ENCODE results near the gene IGFBP5.

Gene IGFBP5

GRCh38 chr2:216695401-216695821 is at the start of gene IGFBP5:
Gene IGFBP5 (minus strand): TSS chr2:216695549. CDS start chr2:216694775, 774 bp downstream.
- no peak for DNase-seq

GRCh38 chr2:216743781-216744180 is 48.4 kb upstream of the IGFBP5 start:
- no peak for DNase-seq

GRCh38 chr2:216742411-216742810 is 47.1 kb upstream of the IGFBP5 start:
- no peak for DNase-seq

GRCh38 chr2:216741223-216741593 is 45.9 kb upstream of the IGFBP5 start:
- DNase-seq: no peak

GRCh38 chr2:216740557-216741222 is 45.3 kb upstream of the IGFBP5 start:
- DNase-seq: no peak

GRCh38 chr2:216739035-216739434 is 43.7 kb upstream of the IGFBP5 start:
- no peak for DNase-seq

DNA sequence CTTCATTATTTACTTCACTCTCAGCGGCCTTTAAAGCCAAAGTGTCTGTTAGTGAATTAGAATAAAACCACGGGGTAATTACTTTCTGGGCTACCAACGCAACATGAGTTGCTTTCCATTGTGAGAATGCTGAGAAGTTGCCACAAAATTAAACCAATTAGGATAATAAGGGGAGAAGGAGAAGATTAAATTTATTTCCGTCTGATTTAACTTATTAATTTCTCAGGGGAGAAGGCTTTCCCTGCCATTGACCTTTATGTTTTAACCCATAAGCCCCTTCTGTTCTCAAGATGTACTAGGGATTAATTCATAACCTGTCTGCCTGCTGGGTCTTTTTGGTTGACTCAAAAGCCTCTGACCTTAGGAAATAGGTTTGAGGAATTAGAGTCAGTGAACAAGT is 42.3 kb upstream of the IGFBP5 start:
- DNase-seq: no peak

- DNase-seq: no peak
Measured at GRCh38 chr2:216736326-216736725, 41.0 kb upstream of the IGFBP5 start.

DNA sequence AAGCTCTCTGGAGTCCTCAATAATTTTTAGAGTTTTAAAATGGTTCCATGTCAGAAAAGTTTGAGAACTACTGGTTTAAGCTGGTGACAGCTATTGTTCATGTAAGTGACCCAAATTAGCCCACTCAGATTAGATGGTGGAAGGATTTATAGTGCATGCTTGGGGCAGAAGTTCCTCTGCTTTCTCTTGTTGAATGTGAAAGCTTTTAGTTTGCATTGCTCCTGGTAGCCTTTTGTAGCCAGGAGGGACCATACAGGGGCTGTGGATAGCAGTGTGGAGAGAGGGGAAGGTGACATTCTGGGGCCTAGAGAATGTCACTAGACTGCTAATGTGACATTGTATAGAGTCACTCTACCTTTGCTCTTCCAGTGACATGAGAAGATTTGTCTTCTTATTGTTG is 40.3 kb upstream of the IGFBP5 start:
- no peak for DNase-seq

DNA sequence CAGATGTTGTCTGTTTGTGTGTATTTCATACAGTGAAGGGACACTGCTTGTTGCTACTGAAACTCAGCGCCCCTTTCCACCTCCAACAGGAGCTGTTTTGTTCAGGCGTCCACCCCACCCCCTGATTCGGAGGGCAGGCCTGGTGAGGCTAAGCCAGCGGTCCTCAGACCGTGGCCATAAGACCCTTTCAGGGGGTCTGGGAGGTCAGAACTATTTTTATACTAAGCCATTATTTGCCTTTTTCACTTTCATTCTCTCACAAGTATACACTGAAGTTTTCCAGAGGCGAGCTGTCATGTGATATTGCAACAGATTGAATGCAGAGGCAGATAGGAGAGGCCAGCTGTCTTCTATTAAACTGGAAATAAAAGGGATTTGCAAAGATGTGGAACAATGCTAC is 39.7 kb upstream of the IGFBP5 start:
- DNase-seq: no peak

- DNase-seq: no peak
Measured at GRCh38 chr2:216733046-216733445, 37.7 kb upstream of the IGFBP5 start.

- no peak for DNase-seq
Measured at GRCh38 chr2:216732334-216732733, 37.0 kb upstream of the IGFBP5 start.

DNA sequence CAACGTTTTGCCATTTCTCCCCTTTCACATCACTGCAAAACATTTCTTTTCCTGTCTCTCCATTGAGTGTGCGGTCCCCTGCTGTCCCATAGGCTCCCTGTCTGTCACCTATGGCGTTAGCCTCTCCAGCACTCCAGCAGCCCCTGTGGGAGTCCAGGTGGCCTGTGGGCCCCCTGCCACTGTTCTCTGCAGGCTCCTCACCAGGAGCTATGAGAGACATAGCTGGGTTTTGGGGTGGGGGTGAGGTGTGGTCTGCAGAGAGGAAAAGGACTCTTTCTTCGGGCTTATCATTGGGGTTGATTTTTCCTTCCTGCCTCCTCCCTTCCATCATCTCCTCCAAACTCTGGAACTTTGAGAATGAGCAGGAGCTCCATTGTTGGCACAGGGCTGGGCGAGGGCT is 36.1 kb upstream of the IGFBP5 start:
- DNase-seq: no peak

DNA sequence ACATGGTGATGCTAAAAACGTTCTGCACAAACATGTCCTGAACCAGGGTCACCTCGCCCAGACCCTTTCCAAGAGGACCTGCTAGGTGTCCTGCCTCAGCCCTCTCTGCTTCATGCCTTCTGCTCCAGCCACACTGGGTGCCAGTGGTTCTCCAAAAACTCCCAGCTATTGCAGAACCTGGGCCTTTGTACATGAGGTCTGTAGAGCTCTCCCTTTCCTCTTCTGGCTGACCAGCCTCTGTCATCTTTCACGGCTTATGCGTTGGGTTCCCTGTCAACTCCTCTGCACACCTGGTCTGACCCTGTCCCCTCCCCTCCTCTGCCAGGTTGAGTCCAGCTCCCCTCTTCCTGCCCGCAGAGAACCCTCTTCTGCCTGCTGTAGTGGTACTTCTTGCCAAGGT is 35.5 kb upstream of the IGFBP5 start:
- DNase-seq: no peak

- DNase-seq: no peak
Measured at GRCh38 chr2:216727346-216728122, 32.2 kb upstream of the IGFBP5 start.

DNA sequence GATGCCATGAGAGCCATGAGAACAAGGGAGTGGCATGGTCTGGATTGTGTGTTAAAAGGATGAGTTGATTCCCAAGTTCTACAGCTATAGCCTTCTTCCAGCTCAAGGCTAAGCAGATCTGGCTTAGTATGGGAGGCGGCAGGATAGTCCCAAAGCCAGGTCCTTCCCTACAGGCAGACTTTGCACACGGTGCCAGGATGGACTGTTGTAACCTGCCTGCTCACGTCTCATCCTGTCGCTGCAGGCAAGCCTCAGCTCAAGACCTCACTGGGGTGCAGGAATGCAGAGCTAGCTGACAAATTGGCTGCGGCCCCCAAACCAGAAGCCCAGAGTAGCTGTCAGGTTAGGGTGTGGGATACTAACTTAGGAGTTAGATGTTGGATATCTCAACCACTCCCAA is 28.8 kb upstream of the IGFBP5 start:
- no peak for DNase-seq

- no peak for DNase-seq
Measured at GRCh38 chr2:216721141-216721540, 25.8 kb upstream of the IGFBP5 start.

DNA sequence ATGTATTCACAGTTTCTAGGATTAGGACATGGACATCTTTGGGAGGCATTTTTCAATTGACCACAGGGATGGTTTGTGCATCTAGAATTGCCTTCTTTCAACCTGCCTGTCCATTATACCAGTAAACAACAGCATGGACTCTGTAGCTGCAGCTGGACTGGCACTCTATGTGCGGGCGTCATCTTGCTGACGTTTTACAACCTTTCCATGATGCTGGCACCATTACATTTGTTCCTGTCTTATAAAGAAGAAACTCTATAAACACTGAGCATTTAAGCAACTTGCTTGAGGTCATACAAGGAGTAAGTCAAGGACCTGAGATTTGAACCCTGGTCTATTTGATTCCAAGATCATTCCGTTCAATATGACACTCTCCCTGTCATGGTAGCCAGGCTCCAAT is 25.4 kb upstream of the IGFBP5 start:
- DNase-seq: no peak

GRCh38 chr2:216717907-216718615 is 22.7 kb upstream of the IGFBP5 start:
- no peak for DNase-seq

DNA sequence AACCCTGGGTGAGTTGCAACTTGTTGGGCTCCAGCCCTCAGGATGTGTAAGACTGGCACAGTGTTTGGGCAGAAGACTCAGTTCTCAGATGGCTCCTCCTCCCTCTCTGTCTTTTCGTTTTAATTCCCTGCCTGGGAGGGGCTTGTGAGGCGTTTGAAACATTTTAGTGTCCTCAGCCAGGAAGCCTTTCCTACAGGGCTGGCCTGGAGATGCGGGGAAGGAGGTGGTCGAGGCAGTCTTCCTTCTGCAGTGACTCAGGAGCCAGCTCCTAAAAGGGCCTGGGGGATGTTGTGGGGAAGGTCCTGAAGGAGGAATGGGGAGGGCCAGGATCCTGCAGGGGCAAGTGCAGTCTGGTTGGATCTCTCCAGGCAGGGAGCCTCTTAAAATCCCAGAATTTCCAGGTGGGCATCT is 22.1 kb upstream of the IGFBP5 start:
- no peak for DNase-seq

DNA sequence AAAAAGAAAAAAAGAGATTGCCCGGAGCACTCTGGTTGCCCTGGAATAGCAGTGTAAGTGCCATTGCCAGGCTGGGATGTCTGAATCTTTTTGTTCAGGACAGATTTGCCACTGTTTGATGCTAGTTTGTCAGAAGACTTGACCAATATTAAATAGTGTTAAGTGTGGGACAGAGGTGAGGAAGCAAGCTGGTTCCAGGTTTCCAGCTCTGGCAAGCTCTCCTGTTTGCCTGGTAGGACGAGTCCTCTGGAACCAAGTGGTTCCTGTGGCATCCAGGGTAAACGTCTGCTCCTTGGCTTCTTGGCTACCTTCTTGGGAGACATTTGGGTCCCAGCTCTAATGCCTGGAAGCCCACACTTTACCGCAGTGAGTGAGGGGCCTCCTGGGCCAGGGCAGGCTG is 20.8 kb upstream of the IGFBP5 start:
- DNase-seq: no peak

DNA sequence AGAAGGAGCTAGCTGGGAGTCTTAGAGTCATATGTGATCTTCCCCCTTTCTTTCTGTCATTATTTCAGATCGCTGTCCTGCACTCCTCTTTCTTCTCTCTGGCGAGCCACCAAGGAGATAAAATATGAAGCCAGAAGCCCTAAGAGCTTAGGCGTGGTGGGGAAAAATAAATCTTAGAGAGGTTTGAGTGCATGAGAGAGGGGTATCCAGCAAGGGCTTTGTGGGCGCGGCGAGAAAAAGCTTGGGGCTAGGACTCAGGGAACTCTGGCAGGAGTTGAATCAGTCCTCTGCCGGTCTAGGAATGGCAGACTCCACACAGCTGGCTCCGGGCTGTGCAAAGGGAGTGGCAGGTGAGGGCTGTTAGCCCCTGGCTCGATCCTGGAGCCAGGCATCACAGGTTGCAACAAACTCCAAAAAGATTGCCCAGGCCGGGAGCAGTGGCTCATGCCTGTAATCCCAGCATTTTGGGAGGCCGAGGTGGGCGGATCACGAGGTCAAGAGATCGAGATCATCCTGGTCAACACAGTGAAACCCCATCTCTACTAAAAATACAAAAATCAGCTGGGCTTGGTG is 20.1 kb upstream of the IGFBP5 start:
- no peak for DNase-seq

GRCh38 chr2:216714376-216714775 is 19.0 kb upstream of the IGFBP5 start:
- no peak for DNase-seq

Data from activated gamma-delta T cell treated with Interleukin-2 at 50 U/mL for 16 hours (primary cell).